HCT116 (cell line): ENCODE measurements around the gene HEPN1. TPM values are rescaled to one million over a fixed set of nuclear protein-coding genes. Genes with fewer than 3 reads are reported as not detected.

Source experiments
- ATAC-seq: fragments of 200-7000 bp; cut with Tn5 transposase; 2 replicates; pipeline ENCODE4 v1.9.1; 2020; ENCODE audit warnings: mild to moderate bottlenecking, moderate library complexity
- BruUV-seq: library from RNA; stranded (reverse); fragments of 400-500 nt; replicated peaks from 2 replicates; lab custom pipeline; 2021; lab: Mats Ljungman, UMichigan
- CTCF ChIA-PET: fragments of 300-600 bp; sonication (Branson Sonifier 250); formaldehyde crosslinking; loops from one replicate; lab custom pipeline; 2021; ENCODE audit warnings: antibody characterized with exemption; lab: Charles Lee
- POLR2A ChIA-PET: fragments of 300-600, 350-600 bp; sonication (Branson Sonifier 250); formaldehyde crosslinking; loops from one replicate; lab custom pipeline; 2021; ENCODE audit warnings: antibody characterized with exemption; lab: Charles Lee
- RAD21 ChIA-PET, 2 experiments: fragments of 300-600 bp; sonication (Branson Sonifier 250); formaldehyde crosslinking; loops; one replicate each; lab custom pipeline; 2023; ENCODE audit warnings: low total read pairs in 2 of 2; ENCODE audit not compliant: uncharacterized antibody in 2 of 2, unreplicated experiment in 2 of 2, low non-redundant PET in 1 of 2; lab: Charles Lee
- DNase-seq: peaks from one replicate; pipeline ENCODE4 v3.0.0-alpha.2; 2010; ENCODE audit warnings: low read depth, low spot score
- H2AFZ ChIP-seq: fragments of 200-600 bp; shearing (Covaris generic), sonication (generic); 2 replicates; pipeline ENCODE4 v1.6.1; 2017; ENCODE audit warnings: low read depth, mixed run types, mixed read lengths, antibody characterized with exemption, low read length; ENCODE audit not compliant: poor library complexity, severe bottlenecking
- H3K27ac ChIP-seq: 2 replicates; pipeline ENCODE4 v1.5.1; 2012; ENCODE audit warnings: low read depth, low read length
- H3K27me3 ChIP-seq: fragments of 200-600 bp; sonication (generic); 2 replicates; pipeline ENCODE4 v1.6.1; 2016; ENCODE audit warnings: mixed run types, low read length, mixed read lengths; ENCODE audit not compliant: insufficient read depth
- H3K36me3 ChIP-seq, 2 experiments: fragments of 200-500 bp in 1 of 2; fragments of 200-600 bp in 1 of 2; sonication (Bioruptor generic) in 1 of 2; sonication (generic) in 1 of 2; 2 replicates each; pipeline versions ENCODE4 v1.5.1 to v1.6.1; 2014 to 2016; ENCODE audit warnings: low read length in 2 of 2, inconsistent platforms in 1 of 2, mixed read lengths in 1 of 2, mixed run types in 1 of 2; ENCODE audit not compliant: insufficient read depth in 2 of 2, control insufficient read depth in 1 of 2
- H3K4me1 ChIP-seq, 2 experiments: fragments of 200-600 bp in 1 of 2; sonication (generic) in 1 of 2; 2 replicates each; pipeline versions ENCODE4 v1.5.1 to v1.6.1; 2012 to 2017; ENCODE audit warnings: low read length in 2 of 2, inconsistent platforms in 1 of 2, mild to moderate bottlenecking in 1 of 2, mixed read lengths in 1 of 2, mixed run types in 1 of 2, moderate library complexity in 1 of 2; ENCODE audit not compliant: insufficient read depth in 2 of 2, control insufficient read depth in 1 of 2
- H3K4me2 ChIP-seq: fragments of 200-600 bp; sonication (generic); 2 replicates; pipeline ENCODE4 v1.6.1; 2017; ENCODE audit warnings: mixed run types, low read length, mixed read lengths
- H3K4me3 ChIP-seq, 2 experiments: fragments of 200-600 bp in 1 of 2; sonication (generic) in 1 of 2; replicated peaks in 1 of 2; 2 replicates each; pipeline ENCODE4 v1.5.1; 2011 to 2016; ENCODE audit warnings: low read length in 2 of 2, control low read depth in 1 of 2, low read depth in 1 of 2, mild to moderate bottlenecking in 1 of 2, mixed read lengths in 1 of 2, mixed run types in 1 of 2
- H3K79me2 ChIP-seq: fragments of 200-600 bp; sonication (generic); 2 replicates; pipeline ENCODE4 v1.6.1; 2017; ENCODE audit warnings: mild to moderate bottlenecking, mixed run types, low read length, moderate library complexity, mixed read lengths; ENCODE audit not compliant: insufficient read depth
- H3K9ac ChIP-seq: fragments of 200-600 bp; sonication (generic); 2 replicates; pipeline ENCODE4 v1.6.1; 2016; ENCODE audit warnings: low read length, mixed read lengths
- H3K9me2 ChIP-seq: fragments of 200-600 bp; sonication (generic), shearing (Covaris generic); 2 replicates; pipeline ENCODE4 v1.6.1; 2017; ENCODE audit warnings: mixed run types, mild to moderate bottlenecking, moderate library complexity; ENCODE audit not compliant: insufficient read depth
- H3K9me3 ChIP-seq, 2 experiments: fragments of 200-500 bp in 1 of 2; fragments of 200-600 bp in 1 of 2; sonication (Bioruptor generic) in 1 of 2; sonication (generic) in 1 of 2; 2 replicates each; pipeline ENCODE4 v1.6.1; 2014 to 2017; ENCODE audit warnings: low read length in 2 of 2, mixed read lengths in 2 of 2, inconsistent platforms in 1 of 2, low read depth in 1 of 2, mild to moderate bottlenecking in 1 of 2, mixed run types in 1 of 2, moderate library complexity in 1 of 2; ENCODE audit not compliant: control insufficient read depth in 1 of 2, insufficient read depth in 1 of 2
- H4K20me1 ChIP-seq: fragments of 200-600 bp; sonication (generic), shearing (Covaris generic); 2 replicates; pipeline ENCODE4 v1.6.1; 2017; ENCODE audit warnings: mixed run types, mild to moderate bottlenecking, moderate library complexity; ENCODE audit not compliant: insufficient read depth
- EZH2 ChIP-seq: fragments of 200-600 bp; sonication (generic); IDR thresholded peaks from 2 replicates; pipeline ENCODE4 v1.6.1; 2017; ENCODE audit warnings: antibody characterized with exemption, mixed run types
- YY1 ChIP-seq: IDR thresholded peaks from 2 replicates; pipeline ENCODE4 v1.6.1; 2011; ENCODE audit warnings: low read length, low read depth, moderate library complexity, mild to moderate bottlenecking; ENCODE audit not compliant: insufficient replicate concordance; ENCODE audit errors: extremely low read depth
- ZBTB33 ChIP-seq: IDR thresholded peaks from 2 replicates; pipeline ENCODE4 v1.6.1; 2011; ENCODE audit warnings: mild to moderate bottlenecking, low read length, moderate library complexity; ENCODE audit not compliant: insufficient replicate concordance; ENCODE audit errors: extremely low read depth
- ZNF274 ChIP-seq: fragments of 200-500 bp; sonication (Bioruptor generic); IDR thresholded peaks from 2 replicates; pipeline ENCODE4 v1.6.1; 2014; ENCODE audit warnings: mild to moderate bottlenecking, low read depth, low read length, inconsistent platforms
- intact Hi-C: fragments of 100-400 bp; cut with micrococcal nuclease; formaldehyde crosslinking; loops from 2 replicates; pipeline ENCODE4 v1.10.0; 2022
- total RNA-seq: library from RNA; stranded (reverse); gene quantifications from one replicate; pipeline ENCODE4 v1.2.1, GENCODE V29; 2021; ENCODE audit not compliant: unreplicated experiment

The HEPN1 gene
- total RNA-seq, 1 experiment from 2014 or later = not detected

- CTCF ChIA-PET = no interaction called here
- Histone ChIP-seq H3K27ac (no peak overlapping the region), H4K20me1 (no peaks in the 10 kb centered on the region), H3K36me3 (no peaks in the 10 kb centered on the region), H2AFZ (no peak overlapping the region), H3K27me3 (peaks cover 9% of the 10 kb centered on the region; the same call in 1 of the 2 replicates), H3K4me2 (no peak overlapping the region), H3K79me2 (no peaks in the 10 kb centered on the region), H3K4me3 (no peak overlapping the region), H3K4me1 (peaks cover 12 to 23% of the 10 kb centered on the region in 2 experiments), H3K9me3 (no peaks in the 10 kb centered on the region), H3K9me2 (no peaks in the 10 kb centered on the region), H3K9ac (no peak overlapping the region)
- no TSS peak for BruUV-seq
- no peak for TF ChIP-seq YY1
- intact Hi-C loops = loop anchor here (2.0 kb wide), 1 partner anchor 555 kb away; no protein-coding TSS in a partner anchor
- ATAC-seq (no peak), DNase-seq (no peak)
- RAD21 ChIA-PET = no interaction called here
- POLR2A ChIA-PET = no interaction called here
These were observed 45.1 kb upstream of the HEPN1 start for GRCh38 chr11:124873951-124874350.

GRCh38 chr11:124874571-124875255 lies 44.3 kb upstream of the HEPN1 start:
- Histone ChIP-seq H3K27me3 (peaks cover 9% of the 10 kb centered on the region; the same call in 1 of the 2 replicates), H3K79me2 (no peaks in the 10 kb centered on the region), H3K9me3 (no peaks in the 10 kb centered on the region)
- DNase-seq = no peak
- CTCF ChIA-PET = interaction anchor here (1.9 kb wide), 1 partner anchor 37 kb away, joined by 7 read pairs; no protein-coding TSS in a partner anchor
- TF ChIP-seq ZBTB33 = no peak
- no peak for TF ChIP-seq EZH2
- TF ChIP-seq ZNF274 = no peak
- TF ChIP-seq, all 23 proteins: peak for 0
- H3K9ac ChIP-seq = no peak overlapping the region
- H3K27ac ChIP-seq = no peak overlapping the region
- no peaks in the 10 kb centered on the region for H3K36me3 ChIP-seq
- peaks cover 12 to 23% of the 10 kb centered on the region in 2 experiments for H3K4me1 ChIP-seq
- no peaks in the 10 kb centered on the region for H3K9me2 ChIP-seq
- POLR2A ChIA-PET = no interaction called here
- no peak overlapping the region for H3K4me3 ChIP-seq
- H2AFZ ChIP-seq = no peak overlapping the region
- intact Hi-C loops = loop anchor here (2.0 kb wide), 1 partner anchor 554 kb away; no protein-coding TSS in a partner anchor
- ATAC-seq = no peak
- RAD21 ChIA-PET = no interaction called here
- no TSS peak for BruUV-seq
- peak overlapping the region; percentile 90 for H3K4me2 ChIP-seq
- H4K20me1 ChIP-seq = no peaks in the 10 kb centered on the region
